Esophagus muscularis mucosa (tissue), 4 donors: ENCODE measurements around the gene UACA. TPM values are rescaled to one million over a fixed set of nuclear protein-coding genes. Genes with fewer than 3 reads are reported as not detected.

Experiments used
- DNase-seq: peaks from one replicate; pipeline ENCODE4 v3.0.0-alpha.2; 2017; ENCODE audit errors: extremely low spot score
- H3K27ac ChIP-seq, 4 donors: fragments of 200-600 bp; sonication (generic); replicated peaks in 1 of 4; 1 replicate in 3 of 4; 2 replicates in 1 of 4; pipeline ENCODE4 v1.5.1; 2016 to 2019; ENCODE audit warnings: mild to moderate bottlenecking in 1 of 4
- H3K27me3 ChIP-seq, 4 donors: fragments of 200-600 bp; sonication (generic); one replicate each; pipeline versions ENCODE4 v1.5.1 to v1.6.0; 2016 to 2019
- H3K36me3 ChIP-seq, 4 donors: fragments of 200-600 bp; sonication (generic); one replicate each; pipeline ENCODE4 v1.5.1; 2016 to 2019
- H3K4me1 ChIP-seq, 4 donors: fragments of 200-600 bp; sonication (generic); one replicate each; pipeline ENCODE4 v1.5.1; 2016 to 2019
- H3K4me3 ChIP-seq, 4 donors: fragments of 200-600 bp; sonication (generic); 1 replicate in 2 of 4; 2 replicates in 2 of 4; pipeline ENCODE4 v1.5.1; 2016 to 2019; ENCODE audit warnings: mild to moderate bottlenecking in 4 of 4, moderate library complexity in 1 of 4
- H3K9me3 ChIP-seq, 4 donors: fragments of 200-600 bp; sonication (generic); 1 replicate in 3 of 4; 2 replicates in 1 of 4; pipeline ENCODE4 v1.5.1; 2016 to 2019
- EP300 ChIP-seq: sonication (generic); formaldehyde crosslinking; IDR thresholded peaks from one replicate; pipeline ENCODE4 v1.6.1; 2017; ENCODE audit warnings: antibody characterized with exemption
- POLR2A ChIP-seq: fragments of 450-650 bp; IDR thresholded peaks from one replicate; pipeline ENCODE4 v1.6.1; 2017; ENCODE audit warnings: antibody characterized with exemption, moderate library complexity, mild to moderate bottlenecking, low read depth
- POLR2AphosphoS5 ChIP-seq, 2 donors: sonication (generic); formaldehyde crosslinking; IDR thresholded peaks; one replicate each; pipeline ENCODE4 v1.6.1; 2017; ENCODE audit warnings: antibody characterized with exemption in 2 of 2
- WGBS: methylation state at CpG from one replicate; pipeline ENCODE4 v1.1.5; 2018; 5-methylcytosine and 5-hydroxymethylcytosine counted together
- intact Hi-C: fragments of 100-400 bp; cut with DNase I; formaldehyde crosslinking; loops from one replicate; pipeline ENCODE4 v1.15.1; 2023
- total RNA-seq, 4 donors: library from RNA; depleted of rRNA; stranded (reverse); fragments of >200 nt; gene quantifications; one replicate each; pipeline versions ENCODE4 v1.1.0 to v1.2.1, GENCODE V29; 2016
- TF ChIP-seq, protein P1 (sequence below), 3 experiments: fragments of 200-600 bp in 2 of 3; fragments of 450-650 bp in 1 of 3; sonication (generic) in 2 of 3; IDR thresholded peaks; one replicate each; pipeline ENCODE4 v1.5.1; 2017 to 2019; ENCODE audit warnings: antibody characterized with exemption in 3 of 3, mild to moderate bottlenecking in 2 of 3, moderate library complexity in 1 of 3

Gene UACA
- total RNA-seq, 4 donors from 2014 or later = 23.9 to 40.7 (median 28.9) TPM

DNA sequence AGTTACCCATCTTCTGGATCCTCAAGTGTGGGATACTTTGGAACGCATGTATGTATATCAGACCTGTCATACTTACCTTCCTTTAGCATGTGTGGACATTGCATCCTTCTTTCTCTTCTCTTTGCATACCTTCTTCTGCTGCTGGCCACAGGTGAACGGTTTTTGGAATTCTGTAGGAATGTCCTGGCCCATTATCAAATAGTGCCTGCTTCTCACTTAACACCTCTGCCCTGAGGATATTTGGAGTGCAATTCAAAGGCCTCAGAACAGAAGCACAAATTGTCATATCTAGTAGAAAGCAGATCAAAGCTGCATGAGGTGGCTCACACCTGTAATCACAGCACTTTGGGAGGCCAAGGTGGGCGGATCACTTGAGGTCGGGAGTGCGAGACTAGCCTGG lies 34.1 kb upstream of the UACA start:
- 93% methylated on average over 5 of the region's 5 CpGs for WGBS
- TF ChIP-seq, protein P1, sequence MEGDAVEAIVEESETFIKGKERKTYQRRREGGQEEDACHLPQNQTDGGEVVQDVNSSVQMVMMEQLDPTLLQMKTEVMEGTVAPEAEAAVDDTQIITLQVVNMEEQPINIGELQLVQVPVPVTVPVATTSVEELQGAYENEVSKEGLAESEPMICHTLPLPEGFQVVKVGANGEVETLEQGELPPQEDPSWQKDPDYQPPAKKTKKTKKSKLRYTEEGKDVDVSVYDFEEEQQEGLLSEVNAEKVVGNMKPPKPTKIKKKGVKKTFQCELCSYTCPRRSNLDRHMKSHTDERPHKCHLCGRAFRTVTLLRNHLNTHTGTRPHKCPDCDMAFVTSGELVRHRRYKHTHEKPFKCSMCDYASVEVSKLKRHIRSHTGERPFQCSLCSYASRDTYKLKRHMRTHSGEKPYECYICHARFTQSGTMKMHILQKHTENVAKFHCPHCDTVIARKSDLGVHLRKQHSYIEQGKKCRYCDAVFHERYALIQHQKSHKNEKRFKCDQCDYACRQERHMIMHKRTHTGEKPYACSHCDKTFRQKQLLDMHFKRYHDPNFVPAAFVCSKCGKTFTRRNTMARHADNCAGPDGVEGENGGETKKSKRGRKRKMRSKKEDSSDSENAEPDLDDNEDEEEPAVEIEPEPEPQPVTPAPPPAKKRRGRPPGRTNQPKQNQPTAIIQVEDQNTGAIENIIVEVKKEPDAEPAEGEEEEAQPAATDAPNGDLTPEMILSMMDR (IDR thresholded peaks at IDR 0.05) = no peak
- TF ChIP-seq POLR2AphosphoS5 (IDR thresholded peaks at IDR 0.05) = no peak
- no peak for TF ChIP-seq EP300
- TF ChIP-seq POLR2A = no peak
- Histone ChIP-seq H3K4me1 (peaks cover 19 to 24% (median 21%) of the 10 kb centered on the region in 4 donors), H3K27ac (no peak overlapping the region), H3K27me3 (no peaks in the 10 kb centered on the region), H3K4me3 (no peak overlapping the region), H3K36me3 (no peaks in the 10 kb centered on the region), H3K9me3 (no peaks in the 10 kb centered on the region)
- DNase-seq = no peak
- intact Hi-C loops = no loop called here

DNA sequence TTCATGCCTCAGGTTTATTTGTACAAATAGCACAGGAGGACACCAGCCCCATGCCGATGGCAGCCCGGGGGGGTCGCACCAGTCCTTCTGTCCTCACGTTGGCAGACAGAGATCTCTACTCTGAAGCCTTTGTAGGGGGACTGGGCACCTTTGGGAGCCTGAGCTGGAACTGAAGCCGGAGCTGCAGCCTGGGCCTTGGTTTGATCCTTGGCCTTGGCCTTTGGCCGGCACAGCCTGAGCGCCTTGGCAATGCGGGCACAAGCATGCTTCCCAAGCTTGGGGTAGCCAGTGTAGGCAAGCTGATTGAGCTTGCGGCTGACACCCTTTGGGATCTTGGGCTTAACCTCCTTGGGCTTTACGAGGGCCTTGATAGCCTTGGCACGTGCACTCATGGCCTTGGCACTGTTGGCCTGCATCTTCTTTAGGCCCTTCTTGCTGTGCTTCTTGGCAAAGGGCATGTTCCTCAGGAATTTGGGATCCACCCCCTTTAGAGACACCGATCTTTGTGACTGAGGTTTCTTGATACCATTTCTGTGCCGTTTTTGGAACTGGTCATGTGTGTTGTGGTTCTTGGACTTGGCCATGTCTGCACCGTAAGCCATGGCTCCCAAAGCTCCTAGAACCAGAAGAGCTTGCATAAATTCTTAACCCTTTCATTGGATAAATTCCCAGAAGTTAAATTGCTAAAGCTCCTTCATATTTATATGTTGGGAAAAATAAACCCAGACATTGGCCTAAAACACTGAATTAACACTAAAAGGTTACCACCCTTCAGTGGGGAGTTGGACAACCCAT lies 33.4 kb upstream of the UACA start:
- H3K36me3 ChIP-seq = no peaks in the 10 kb centered on the region
- H3K27ac ChIP-seq = no peak overlapping the region
- no peak overlapping the region for H3K4me3 ChIP-seq
- intact Hi-C loops = no loop called here
- no peaks in the 10 kb centered on the region for H3K9me3 ChIP-seq
- TF ChIP-seq POLR2AphosphoS5 (IDR thresholded peaks at IDR 0.05) = no peak
- no peak for TF ChIP-seq EP300
- TF ChIP-seq, protein P1 (IDR thresholded peaks at IDR 0.05) = no peak
- no peak for TF ChIP-seq POLR2A
- no peaks in the 10 kb centered on the region for H3K27me3 ChIP-seq
- WGBS = 92% methylated on average over 9 of the region's 14 CpGs
- no peak for DNase-seq
- H3K4me1 ChIP-seq = peaks cover 19 to 22% (median 21%) of the 10 kb centered on the region in 4 donors

- intact Hi-C loops = no loop called here
- Histone ChIP-seq H3K36me3 (no peaks in the 10 kb centered on the region), H3K27ac (peak overlapping the region; percentile 30 to 48 (median 46)), H3K9me3 (no peaks in the 10 kb centered on the region), H3K27me3 (no peaks in the 10 kb centered on the region), H3K4me3 (no peak overlapping the region), H3K4me1 (peaks cover 8 to 10% (median 9%) of the 10 kb centered on the region in 4 donors)
- TF ChIP-seq EP300 = no peak
- TF ChIP-seq POLR2A = no peak
- TF ChIP-seq, protein P1 (IDR thresholded peaks at IDR 0.05) = no peak
- no peak for TF ChIP-seq POLR2AphosphoS5 (IDR thresholded peaks at IDR 0.05)
- WGBS = 56% methylated on average over 2 of the region's 2 CpGs
- no peak for DNase-seq
These were observed 31.9 kb upstream of the UACA start for GRCh38 chr15:70795311-70795665.

DNA sequence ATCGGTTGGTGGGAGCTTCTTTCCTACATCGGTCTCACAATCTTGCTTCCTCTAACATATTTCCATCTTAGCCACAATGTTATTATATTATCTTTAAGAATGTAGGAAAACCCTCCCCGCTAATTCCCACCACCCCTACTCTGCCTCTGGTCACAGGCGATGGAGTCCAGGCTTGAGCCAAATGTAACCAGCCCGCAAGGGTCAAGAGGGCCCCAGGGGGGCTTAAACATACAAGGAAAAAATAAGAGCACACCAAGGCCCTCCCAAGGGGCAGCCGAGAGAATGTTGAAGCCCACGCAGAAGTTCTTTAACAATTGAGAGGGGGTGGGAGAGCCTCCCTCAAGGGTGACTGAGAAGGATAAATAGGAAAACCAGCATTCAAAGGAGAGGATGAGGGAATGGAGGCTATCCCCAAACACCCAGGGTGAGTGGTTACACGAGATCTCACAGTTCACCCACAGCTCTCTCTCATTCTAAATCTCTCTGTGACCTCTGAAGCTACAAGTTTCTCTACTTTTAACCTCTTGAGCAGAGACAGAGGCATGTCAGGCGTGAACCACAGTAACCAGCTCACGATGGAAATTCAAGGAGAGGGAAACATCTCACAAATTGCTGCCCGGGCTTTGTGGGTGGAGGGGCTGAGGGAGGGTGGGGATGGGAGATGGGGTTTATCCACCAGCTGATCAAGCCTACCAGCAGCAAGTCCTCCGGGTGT lies 31.4 kb upstream of the UACA start:
- Histone ChIP-seq H3K36me3 (no peaks in the 10 kb centered on the region), H3K4me3 (no peak overlapping the region), H3K27ac (peak overlapping the region; percentile 30 to 48 (median 46)), H3K4me1 (peaks cover 2 to 5% (median 4%) of the 10 kb centered on the region in 4 donors), H3K27me3 (no peaks in the 10 kb centered on the region), H3K9me3 (no peaks in the 10 kb centered on the region)
- intact Hi-C loops = no loop called here
- DNase-seq = no peak
- TF ChIP-seq, protein P1 (IDR thresholded peaks at IDR 0.05) = no peak
- TF ChIP-seq POLR2AphosphoS5 (IDR thresholded peaks at IDR 0.05) (no peak), POLR2A (no peak), EP300 (no peak)
- WGBS = 83% methylated on average over 12 of the region's 12 CpGs
